DOHH2 (cell line): Measurements from ENCODE around the gene ZNRF3.

Experiments
- CTCF ChIP-seq: fragments of 200-600 bp; sonication (generic); IDR thresholded peaks from one replicate; pipeline ENCODE4 v1.5.1; 2014; ENCODE audit warnings: antibody characterized with exemption, mild to moderate bottlenecking, low read depth, low read length; ENCODE audit not compliant: poor library complexity, severe bottlenecking
- EZH2phosphoT487 ChIP-seq: fragments of 200-600 bp; sonication (generic); IDR thresholded peaks from 2 replicates; pipeline ENCODE4 v1.6.1; 2017; ENCODE audit warnings: borderline replicate concordance, mild to moderate bottlenecking, antibody characterized with exemption, low read length, moderate library complexity, mixed read lengths

GRCh38 chr22:28907311-28908008 is 24.1 kb downstream of the ZNRF3 start:
- TF ChIP-seq CTCF (no peak), EZH2phosphoT487 (no peak)
